Measurements from ENCODE around the gene XRRA1.

DNA sequence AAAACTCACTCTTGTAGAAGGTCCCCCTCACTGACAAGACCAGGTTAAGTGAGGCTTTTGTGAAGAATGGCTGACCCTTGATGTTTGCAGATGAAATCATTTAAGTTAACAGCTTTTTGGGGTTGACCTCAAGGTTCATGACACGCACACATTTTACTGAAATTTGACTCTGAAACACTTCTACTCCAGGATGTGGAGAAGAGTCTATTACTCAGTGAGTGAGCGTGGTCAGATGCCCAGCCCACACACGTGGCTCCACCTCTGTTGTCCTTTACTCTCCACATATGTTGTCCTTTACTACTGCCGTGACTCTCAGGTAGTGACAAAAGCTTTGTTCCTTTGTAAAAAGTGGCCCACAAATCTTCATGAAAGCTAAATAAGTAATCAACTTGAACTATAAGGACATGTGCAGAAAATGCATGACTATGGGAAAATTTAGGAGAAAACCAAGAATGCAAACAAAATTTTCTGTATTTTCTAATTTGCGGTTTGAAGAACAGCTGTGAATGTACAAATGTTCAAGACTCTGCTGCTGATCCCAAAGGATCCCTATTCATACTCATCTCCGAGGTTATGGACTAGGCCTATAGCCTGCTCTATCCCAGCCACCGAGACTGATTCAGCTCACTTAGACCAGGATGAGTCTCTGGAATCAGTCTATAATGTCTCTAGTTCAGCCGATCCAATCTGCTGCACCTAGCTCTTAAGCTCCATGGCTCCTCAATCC is 22.4 kb downstream of the XRRA1 start:
- TF ChIP-seq, protein P1, sequence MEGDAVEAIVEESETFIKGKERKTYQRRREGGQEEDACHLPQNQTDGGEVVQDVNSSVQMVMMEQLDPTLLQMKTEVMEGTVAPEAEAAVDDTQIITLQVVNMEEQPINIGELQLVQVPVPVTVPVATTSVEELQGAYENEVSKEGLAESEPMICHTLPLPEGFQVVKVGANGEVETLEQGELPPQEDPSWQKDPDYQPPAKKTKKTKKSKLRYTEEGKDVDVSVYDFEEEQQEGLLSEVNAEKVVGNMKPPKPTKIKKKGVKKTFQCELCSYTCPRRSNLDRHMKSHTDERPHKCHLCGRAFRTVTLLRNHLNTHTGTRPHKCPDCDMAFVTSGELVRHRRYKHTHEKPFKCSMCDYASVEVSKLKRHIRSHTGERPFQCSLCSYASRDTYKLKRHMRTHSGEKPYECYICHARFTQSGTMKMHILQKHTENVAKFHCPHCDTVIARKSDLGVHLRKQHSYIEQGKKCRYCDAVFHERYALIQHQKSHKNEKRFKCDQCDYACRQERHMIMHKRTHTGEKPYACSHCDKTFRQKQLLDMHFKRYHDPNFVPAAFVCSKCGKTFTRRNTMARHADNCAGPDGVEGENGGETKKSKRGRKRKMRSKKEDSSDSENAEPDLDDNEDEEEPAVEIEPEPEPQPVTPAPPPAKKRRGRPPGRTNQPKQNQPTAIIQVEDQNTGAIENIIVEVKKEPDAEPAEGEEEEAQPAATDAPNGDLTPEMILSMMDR (IDR thresholded peaks at IDR 0.05): no peak
- TF ChIP-seq POLR2A (IDR thresholded peaks at IDR 0.05): no peak
